IgD-negative memory B cell (primary cell): Measurements from ENCODE around the gene NSUN6. TPM values are rescaled to one million over a fixed set of nuclear protein-coding genes. Genes with fewer than 3 reads are reported as not detected.

Experiments
- H3K27ac Mint-ChIP-seq, 3 donors: one replicate each; pipeline ENCODE4 v1.8.0; 2020 to 2022; ENCODE audit warnings: mild to moderate bottlenecking in 3 of 3, mixed read lengths in 3 of 3, moderate library complexity in 1 of 3
- H3K27me3 Mint-ChIP-seq: one replicate; pipeline ENCODE4 v1.8.0; 2021; ENCODE audit warnings: mixed read lengths
- H3K36me3 Mint-ChIP-seq: one replicate; pipeline ENCODE4 v1.8.0; 2020; ENCODE audit warnings: mild to moderate bottlenecking, mixed read lengths
- H3K4me1 Mint-ChIP-seq, 3 donors: one replicate each; pipeline ENCODE4 v1.8.0; 2020 to 2022; ENCODE audit warnings: mixed read lengths in 3 of 3, mild to moderate bottlenecking in 1 of 3
- H3K4me3 Mint-ChIP-seq, 4 donors: one replicate each; pipeline ENCODE4 v1.8.0; 2020 to 2022; ENCODE audit warnings: mild to moderate bottlenecking in 4 of 4, mixed read lengths in 4 of 4, moderate library complexity in 3 of 4
- H3K9me3 Mint-ChIP-seq, 3 donors: one replicate each; pipeline ENCODE4 v1.8.0; 2020 to 2021; ENCODE audit warnings: mixed read lengths in 3 of 3, mild to moderate bottlenecking in 1 of 3
- polyA plus RNA-seq: library from polyadenylated mRNA; unstranded; fragments of 300-500 nt; fragmentation: Illumina TruSeq; gene quantifications from one replicate; pipeline ENCODE4 v1.2.3, GENCODE V29; 2021

The NSUN6 gene
- polyA plus RNA-seq, 1 donor from 2014 or later = 8.6 TPM

DNA sequence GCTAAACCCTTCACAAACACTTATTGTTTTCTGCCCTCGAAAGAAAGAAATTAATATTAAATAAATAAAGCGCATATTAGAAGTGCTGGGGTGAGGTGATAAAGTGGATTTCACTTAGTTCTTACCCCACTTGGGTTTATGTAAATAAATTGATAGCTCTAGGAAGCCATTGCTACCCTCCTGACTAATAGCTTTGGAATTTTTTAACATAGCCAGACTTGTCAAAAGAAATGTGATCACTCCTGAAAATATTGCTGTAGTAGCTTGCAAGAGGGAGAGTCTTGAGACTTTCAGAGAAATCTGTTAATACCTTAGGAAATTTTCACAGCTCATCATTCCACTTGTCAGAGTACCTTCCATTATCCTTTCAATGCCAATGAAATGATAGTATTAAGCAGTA, 15.4 kb upstream of the NSUN6 start:
- Mint-ChIP-seq H3K27me3 (no peaks in the 10 kb centered on the region), H3K9me3 (no peaks in the 10 kb centered on the region), H3K27ac (no peak overlapping the region), H3K36me3 (no peaks in the 10 kb centered on the region), H3K4me1 (peaks cover 8 to 25% (median 14%) of the 10 kb centered on the region in 3 donors), H3K4me3 (no peak overlapping the region)

DNA sequence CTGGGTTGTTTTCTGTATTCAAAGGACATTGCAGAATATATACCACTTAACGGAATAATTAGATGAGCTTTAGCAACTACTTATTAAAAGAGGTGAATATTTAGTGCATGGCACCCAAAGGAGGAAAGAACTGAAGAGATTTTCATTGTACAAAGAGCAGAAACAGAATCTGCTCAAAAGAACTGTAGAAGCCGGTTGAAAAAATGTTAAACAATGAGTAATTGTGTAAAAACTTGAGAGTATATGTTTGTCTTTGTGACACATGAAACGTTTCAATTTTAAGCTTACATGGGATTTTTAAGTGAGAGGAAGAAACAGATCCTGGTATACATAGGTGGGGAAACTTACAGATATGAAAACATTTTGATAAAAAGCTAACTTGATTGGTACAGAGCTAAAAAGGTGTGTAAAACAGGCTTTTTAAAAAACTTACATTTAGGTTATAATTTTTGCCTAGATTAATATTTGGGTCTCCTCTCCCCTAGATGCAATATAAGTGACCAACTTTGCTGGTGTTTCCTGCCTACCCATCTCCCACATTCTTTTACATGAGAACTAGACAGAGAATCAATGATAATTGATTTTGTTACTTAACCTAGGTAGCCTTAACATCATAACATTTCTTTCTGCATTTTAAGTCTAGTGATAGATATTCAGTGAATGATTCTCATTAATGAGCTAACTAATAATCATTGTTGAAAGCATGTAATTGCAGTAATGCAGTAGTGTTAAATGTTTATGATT, 14.6 kb upstream of the NSUN6 start:
- H3K9me3 Mint-ChIP-seq = no peaks in the 10 kb centered on the region
- H3K36me3 Mint-ChIP-seq = no peaks in the 10 kb centered on the region
- no peaks in the 10 kb centered on the region for H3K27me3 Mint-ChIP-seq
- H3K4me3 Mint-ChIP-seq = no peak overlapping the region
- H3K4me1 Mint-ChIP-seq = peaks cover 15 to 33% (median 22%) of the 10 kb centered on the region in 3 donors
- H3K27ac Mint-ChIP-seq = no peak overlapping the region

DNA sequence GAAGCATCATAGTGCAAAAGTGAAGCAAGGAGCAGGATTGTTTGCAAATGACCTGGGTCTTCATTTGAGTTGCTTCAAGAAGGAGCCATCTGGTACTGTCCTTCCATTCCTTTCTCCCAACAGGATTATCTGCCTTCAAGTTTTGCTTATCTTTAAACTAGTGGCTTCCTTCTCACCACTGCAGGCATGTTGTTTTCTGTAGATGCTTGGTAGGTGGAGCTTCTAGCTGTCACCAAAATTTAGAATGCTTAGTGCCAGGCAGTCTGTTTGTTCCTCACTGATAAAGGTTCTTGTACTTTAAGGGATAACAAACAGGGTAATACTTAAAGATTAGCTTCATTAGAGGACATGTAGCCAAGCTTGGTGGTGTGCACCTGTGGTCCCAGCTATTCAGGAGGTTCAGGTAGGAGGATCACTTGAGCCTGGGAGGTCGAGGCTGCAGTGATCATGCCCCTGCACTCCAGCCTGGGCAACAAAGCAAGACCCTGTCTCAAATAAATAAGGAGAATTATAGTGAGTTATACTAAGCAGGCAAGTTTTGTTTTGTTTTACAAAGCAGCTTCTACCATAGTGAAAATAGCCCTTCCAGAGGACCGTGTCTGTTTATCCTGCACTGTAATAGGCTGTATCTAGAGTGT, 13.6 kb upstream of the NSUN6 start:
- no peaks in the 10 kb centered on the region for H3K36me3 Mint-ChIP-seq
- peak overlapping the region in 2 of 3 donors; percentile 25 to 64 for H3K27ac Mint-ChIP-seq
- no peaks in the 10 kb centered on the region for H3K9me3 Mint-ChIP-seq
- no peak overlapping the region for H3K4me3 Mint-ChIP-seq
- no peaks in the 10 kb centered on the region for H3K27me3 Mint-ChIP-seq
- H3K4me1 Mint-ChIP-seq = peaks cover 21 to 40% (median 28%) of the 10 kb centered on the region in 3 donors

DNA sequence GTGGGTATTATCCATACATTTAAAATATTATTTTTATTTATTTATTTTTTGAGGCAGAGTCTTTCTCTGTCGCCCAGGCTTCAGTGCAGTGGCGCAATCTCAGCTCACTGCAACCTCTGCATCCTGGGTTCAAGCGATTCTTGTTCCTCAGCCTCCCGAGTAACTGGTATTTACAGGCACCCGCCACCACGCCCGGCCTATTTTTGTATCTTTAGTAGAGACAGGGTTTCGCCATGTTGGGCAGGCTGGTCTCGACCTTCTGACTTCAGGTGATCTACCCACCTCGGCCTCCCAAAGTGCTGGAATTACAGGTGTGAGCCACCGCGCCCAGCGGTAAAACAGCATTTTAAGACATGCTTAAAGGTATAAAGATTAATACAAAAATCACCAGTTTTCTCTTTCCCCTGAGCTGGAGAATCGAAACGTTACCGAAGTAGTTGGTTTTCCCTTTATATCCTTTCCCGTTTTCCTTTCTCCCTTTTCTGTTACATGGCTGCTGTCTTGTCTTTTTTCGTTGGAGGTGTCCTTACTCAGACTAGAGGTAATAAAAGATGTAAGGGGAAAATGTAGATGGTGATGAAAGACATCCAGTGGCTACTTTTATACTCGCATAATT, 9.5 kb upstream of the NSUN6 start:
- H3K9me3 Mint-ChIP-seq = no peaks in the 10 kb centered on the region
- peak overlapping the region in 2 of 3 donors; percentile 89 to 99 for H3K27ac Mint-ChIP-seq
- H3K27me3 Mint-ChIP-seq = no peaks in the 10 kb centered on the region
- no peaks in the 10 kb centered on the region for H3K36me3 Mint-ChIP-seq
- H3K4me3 Mint-ChIP-seq = peak overlapping the region; percentile 49 to 95 (median 60)
- H3K4me1 Mint-ChIP-seq = peaks cover 32 to 44% (median 35%) of the 10 kb centered on the region in 3 donors

DNA sequence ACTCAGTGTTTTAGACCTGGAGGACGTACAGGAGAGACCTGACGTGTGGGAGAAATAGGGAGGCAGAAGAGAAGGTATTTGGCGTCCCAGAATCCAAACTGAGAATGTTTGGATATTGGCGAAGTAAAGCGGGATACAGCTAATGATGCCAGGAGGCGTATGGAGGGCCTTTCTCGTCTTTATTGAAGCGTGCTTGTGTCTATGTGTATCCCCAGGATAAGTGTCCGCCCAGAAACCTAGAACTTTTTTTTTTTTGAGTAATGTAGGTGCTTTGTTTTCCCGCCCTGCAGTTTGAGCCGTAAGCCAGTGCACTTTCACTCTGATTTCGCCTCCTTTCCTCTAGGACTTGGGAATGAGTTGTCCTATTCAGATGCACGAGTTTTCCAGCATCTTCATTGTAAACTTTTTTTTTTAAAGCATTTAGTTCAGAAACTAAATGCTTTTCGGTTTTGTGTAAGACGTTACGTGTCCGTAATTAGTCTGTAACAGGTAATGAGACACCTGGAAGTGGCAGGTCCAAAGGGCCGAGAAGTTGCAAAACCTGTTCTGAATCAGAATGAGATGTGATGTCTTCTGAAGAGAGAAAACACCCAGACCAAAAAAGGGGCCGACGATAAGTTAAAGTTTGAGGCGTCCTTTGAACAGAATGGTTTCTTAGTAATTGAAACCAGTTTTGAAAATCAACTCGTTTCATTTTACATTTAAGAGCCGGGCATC, 8.6 kb upstream of the NSUN6 start:
- H3K36me3 Mint-ChIP-seq = peaks cover under 1% of the 10 kb centered on the region
- H3K4me3 Mint-ChIP-seq = peak overlapping the region; percentile 95 to 100 (median 99)
- peaks cover 27 to 41% (median 30%) of the 10 kb centered on the region in 3 donors for H3K4me1 Mint-ChIP-seq
- peak overlapping the region; percentile 99 for H3K27ac Mint-ChIP-seq
- no peaks in the 10 kb centered on the region for H3K9me3 Mint-ChIP-seq
- H3K27me3 Mint-ChIP-seq = no peaks in the 10 kb centered on the region

DNA sequence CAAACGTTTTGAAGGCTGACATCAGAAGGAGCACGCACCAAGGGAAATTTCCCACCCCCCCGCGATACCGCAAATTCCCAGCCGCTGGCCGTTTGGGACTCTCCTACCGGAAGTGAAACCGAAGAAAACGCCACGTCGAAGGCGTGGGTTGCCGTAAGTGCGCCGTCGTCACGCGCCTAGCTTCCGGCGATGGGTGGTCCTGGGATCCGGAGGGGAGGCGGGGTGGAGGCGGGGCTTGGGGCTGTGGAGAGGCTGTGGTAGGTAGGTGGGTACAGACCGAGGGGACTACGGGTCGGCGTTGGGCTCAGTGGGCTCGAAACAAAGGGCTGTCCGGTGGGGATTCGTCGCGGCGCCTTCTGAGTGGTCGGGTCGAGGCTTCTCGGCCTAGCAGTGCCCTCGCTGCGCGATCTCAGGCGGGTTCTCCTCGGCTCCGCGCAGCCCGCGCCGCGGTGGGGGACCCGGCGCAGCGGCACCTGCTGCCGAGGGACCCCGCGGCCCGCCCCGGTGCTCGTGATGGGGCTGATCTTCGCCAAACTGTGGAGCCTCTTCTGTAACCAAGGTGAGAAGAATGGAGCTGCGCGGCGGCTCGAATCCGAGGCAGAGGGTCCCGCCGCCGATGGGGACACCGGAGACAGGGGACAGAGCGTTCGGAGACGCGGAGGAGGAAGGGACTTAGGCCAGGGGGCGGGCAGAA, 7.9 kb upstream of the NSUN6 start, which contains the start of gene ARL5B:
Gene ARL5B, plus strand, starts transcription at position 307 of the 694 bp plus-strand sequence. Its CDS starts 207 bp downstream, at position 514.
- Mint-ChIP-seq H3K27me3 (no peaks in the 10 kb centered on the region), H3K27ac (peak within 1 kb of the TSS; percentile 99), H3K36me3 (peaks cover 2% of the 10 kb centered on the region), H3K9me3 (no peaks in the 10 kb centered on the region), H3K4me3 (peak within 1 kb of the TSS; percentile 95 to 100 (median 99)), H3K4me1 (peaks cover 27 to 41% (median 30%) of the 10 kb centered on the region in 3 donors)

DNA sequence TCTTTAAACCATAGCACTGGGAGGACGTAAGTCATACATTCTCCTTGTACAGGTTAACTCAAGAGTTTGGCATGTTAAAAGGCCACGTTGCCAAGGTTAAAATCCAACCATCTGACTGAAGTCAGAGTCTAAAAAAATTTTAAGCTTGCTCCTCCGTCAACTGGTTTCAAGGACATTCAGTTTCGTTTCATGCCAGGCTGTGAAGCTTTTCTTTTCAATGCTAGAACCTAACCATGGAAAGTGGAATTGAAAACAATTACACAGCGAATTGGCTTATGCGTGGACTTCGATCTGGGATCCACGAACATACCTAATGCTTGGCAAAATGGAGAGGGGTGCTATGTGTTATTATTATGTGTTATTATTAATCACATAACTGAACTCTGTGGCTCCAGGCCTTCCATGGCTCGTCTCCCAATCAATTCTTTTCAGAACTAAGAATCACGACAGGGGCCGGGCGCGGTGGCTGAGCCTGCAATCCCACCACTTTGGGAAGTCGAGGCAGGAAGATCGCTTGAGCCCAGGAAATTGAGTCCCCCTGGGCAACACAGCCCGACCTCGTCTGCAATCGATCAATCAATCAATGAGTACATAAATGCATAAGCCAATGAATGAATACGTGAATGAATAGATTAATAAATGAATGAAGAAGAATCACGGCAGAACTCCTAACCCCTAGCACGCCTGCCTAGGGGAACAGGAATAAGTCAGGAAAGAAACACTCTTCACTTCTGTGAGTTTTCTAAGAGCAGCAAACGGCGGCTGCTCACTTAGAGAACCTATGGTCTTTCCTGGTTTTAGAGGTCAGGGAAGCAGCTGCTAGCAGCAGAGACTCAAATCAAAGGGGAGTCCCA, 7.1 kb upstream of the NSUN6 start:
- H3K36me3 Mint-ChIP-seq = peaks cover 4% of the 10 kb centered on the region
- no peaks in the 10 kb centered on the region for H3K9me3 Mint-ChIP-seq
- peak overlapping the region; percentile 95 to 100 (median 99) for H3K4me3 Mint-ChIP-seq
- no peaks in the 10 kb centered on the region for H3K27me3 Mint-ChIP-seq
- peaks cover 27 to 41% (median 30%) of the 10 kb centered on the region in 3 donors for H3K4me1 Mint-ChIP-seq
- H3K27ac Mint-ChIP-seq = peak overlapping the region; percentile 98 to 99 (median 99)

DNA sequence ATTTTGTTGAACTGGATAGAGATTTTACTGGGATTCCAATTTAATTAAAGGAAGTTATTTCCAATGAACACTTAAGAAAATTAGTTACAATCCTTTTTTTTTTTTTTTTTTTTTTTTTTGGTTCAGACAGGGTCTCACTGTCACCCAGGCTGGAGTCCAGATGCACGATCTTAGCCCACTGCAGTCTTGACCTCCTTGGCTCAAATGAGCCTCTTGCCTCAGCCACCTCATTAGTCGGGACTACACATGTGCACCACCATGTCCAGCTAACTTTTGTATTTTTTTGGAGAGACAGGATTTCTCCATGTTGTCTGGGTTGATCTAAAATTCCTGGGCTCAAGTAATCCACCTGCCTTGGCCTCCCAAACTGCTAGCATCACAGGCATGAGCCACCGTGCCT, 5.3 kb upstream of the NSUN6 start:
- Mint-ChIP-seq H3K27ac (no peak overlapping the region), H3K4me1 (peaks cover 31 to 40% (median 33%) of the 10 kb centered on the region in 3 donors), H3K27me3 (no peaks in the 10 kb centered on the region), H3K4me3 (no peak overlapping the region), H3K36me3 (peaks cover 4% of the 10 kb centered on the region), H3K9me3 (no peaks in the 10 kb centered on the region)

DNA sequence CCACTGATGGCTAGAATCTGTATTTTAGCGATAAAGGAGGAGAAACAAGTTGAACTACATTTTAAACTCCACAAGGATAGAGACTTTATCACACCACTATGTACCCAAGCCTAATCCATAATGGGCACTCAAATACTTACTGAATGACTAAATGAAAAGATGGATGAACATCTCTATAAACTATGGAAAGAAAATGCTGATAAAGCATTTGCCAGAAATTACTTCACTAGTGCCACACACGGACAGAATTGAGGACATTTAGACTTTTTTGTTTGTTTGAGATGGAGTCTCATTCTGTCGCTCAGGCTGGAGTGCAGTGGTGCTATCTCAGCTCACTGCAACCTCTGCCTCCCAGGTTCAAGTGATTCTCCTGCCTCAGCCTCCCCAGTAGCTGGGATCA, 1.7 kb upstream of the NSUN6 start:
- Mint-ChIP-seq H3K36me3 (peaks cover 4% of the 10 kb centered on the region), H3K27ac (peak overlapping the region in 1 of 3 donors; percentile 98), H3K4me3 (peak overlapping the region in 1 of 4 donors; percentile 98), H3K9me3 (no peaks in the 10 kb centered on the region), H3K27me3 (no peaks in the 10 kb centered on the region), H3K4me1 (peaks cover 21 to 42% (median 34%) of the 10 kb centered on the region in 3 donors)

DNA sequence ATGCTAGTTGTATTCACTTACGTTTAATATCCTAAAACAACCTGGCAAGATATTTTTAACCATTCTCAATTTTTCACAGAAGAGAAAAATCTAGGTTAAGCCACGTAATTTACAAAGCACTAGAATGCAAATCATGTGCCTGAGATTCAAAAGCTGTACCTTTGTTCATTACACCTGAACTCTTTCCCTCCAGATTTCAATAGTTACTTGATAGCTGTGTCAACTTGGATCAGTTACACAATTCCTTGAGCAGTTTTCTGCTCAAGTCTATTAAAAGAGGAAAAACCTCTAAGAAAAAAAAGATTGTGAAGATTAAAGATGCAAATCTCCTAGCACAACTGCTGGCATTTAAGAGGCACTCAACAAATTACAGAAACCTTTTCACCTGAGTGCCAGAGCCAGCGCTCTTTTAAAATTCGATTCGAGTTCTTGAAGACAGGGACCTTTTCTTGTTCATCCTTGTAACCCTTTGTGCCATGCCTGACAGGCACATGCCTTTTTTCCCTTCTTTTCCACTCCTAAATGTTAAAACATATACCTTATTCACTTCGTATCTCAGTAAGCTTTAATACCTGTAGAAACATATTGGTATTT, 886 bp downstream of the NSUN6 start:
- peak overlapping the region; percentile 95 to 99 (median 98) for H3K4me3 Mint-ChIP-seq
- no peaks in the 10 kb centered on the region for H3K27me3 Mint-ChIP-seq
- H3K27ac Mint-ChIP-seq = peak overlapping the region; percentile 97 to 99 (median 98)
- H3K36me3 Mint-ChIP-seq = peaks cover 7% of the 10 kb centered on the region
- peaks cover 19 to 38% (median 31%) of the 10 kb centered on the region in 3 donors for H3K4me1 Mint-ChIP-seq
- no peaks in the 10 kb centered on the region for H3K9me3 Mint-ChIP-seq

DNA sequence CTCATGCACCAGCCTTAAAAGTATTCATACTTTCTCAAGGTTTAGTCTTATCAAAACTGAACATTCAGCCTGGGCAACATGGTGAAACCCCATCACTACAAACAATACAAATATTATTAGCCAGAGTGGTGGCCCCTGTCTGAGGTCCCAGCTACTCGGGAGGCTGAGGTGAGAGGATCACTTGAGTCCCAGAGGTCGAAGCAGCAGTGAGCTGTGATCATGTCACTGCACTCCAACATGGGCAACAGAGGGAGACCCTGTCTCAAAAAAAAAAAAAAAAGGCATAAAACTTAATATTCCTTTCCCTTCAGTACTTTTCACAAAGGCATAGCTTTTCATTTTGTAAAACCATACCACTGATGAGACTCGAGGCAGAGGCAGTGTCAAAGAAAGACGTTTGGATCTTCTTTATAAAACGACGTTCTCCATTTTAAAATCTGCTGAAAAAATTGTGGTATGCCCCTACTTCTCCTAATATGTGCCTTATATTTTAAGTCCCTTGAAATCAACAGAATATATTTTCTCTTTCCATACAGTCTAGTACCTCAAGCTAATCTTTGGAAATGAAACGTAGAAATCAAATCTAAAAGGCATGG, 1.9 kb downstream of the NSUN6 start:
- no peaks in the 10 kb centered on the region for H3K9me3 Mint-ChIP-seq
- H3K27me3 Mint-ChIP-seq = no peaks in the 10 kb centered on the region
- H3K4me1 Mint-ChIP-seq = peaks cover 19 to 37% (median 31%) of the 10 kb centered on the region in 3 donors
- peak overlapping the region; percentile 21 to 98 (median 84) for H3K4me3 Mint-ChIP-seq
- peaks cover 5% of the 10 kb centered on the region for H3K36me3 Mint-ChIP-seq
- peak overlapping the region in 1 of 3 donors; percentile 99 for H3K27ac Mint-ChIP-seq

DNA sequence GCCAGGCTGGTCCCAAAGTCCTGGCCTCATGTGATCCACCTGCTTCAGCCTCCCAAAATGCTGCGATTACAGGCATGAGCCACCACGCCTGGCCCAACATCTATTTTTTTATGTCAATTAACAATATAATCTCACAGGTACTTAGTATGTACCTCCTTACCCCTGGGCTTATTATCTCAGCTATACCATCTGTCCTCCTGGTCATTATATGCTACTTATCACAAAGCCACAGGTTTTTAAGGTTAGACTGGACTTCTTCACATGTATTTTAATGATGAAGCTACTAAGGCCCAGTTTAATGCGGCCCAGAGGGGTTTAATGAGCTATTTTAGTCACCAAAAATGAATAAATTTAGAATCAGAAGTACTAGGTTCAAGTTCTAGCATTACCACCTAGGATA, 3.4 kb downstream of the NSUN6 start:
- Mint-ChIP-seq H3K27me3 (no peaks in the 10 kb centered on the region), H3K9me3 (no peaks in the 10 kb centered on the region), H3K4me3 (peak overlapping the region in 1 of 4 donors; percentile 56), H3K27ac (peak overlapping the region in 1 of 3 donors; percentile 57), H3K4me1 (peaks cover 19 to 41% (median 32%) of the 10 kb centered on the region in 3 donors), H3K36me3 (peaks cover 8% of the 10 kb centered on the region)

DNA sequence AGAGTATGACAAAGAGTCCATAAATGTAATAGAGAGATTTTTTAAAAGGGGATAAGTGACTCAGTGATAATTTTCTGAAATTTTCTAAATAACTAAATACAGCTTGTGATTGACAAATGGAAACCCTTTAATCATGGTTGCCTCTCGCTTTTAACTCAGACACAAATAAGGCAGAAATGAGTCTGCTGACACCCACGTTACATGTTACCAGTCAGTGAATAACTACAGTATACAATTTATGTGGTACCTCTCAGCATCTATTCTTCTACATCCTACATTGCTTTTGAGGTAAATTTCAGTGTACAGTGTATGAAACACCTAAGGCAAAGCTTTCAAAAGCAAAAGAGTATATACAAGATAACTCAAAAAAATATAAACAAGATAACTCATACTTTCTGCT, 4.2 kb downstream of the NSUN6 start:
- no peaks in the 10 kb centered on the region for H3K9me3 Mint-ChIP-seq
- no peak overlapping the region for H3K4me3 Mint-ChIP-seq
- no peaks in the 10 kb centered on the region for H3K27me3 Mint-ChIP-seq
- peaks cover 8% of the 10 kb centered on the region for H3K36me3 Mint-ChIP-seq
- no peak overlapping the region for H3K27ac Mint-ChIP-seq
- peaks cover 15 to 40% (median 30%) of the 10 kb centered on the region in 3 donors for H3K4me1 Mint-ChIP-seq
